ENCODE data around the gene SRL.
"Not testable (repeated sequence)": the region's sequence is repeated elsewhere in the genome, so short reads cannot be mapped to it uniquely, and the experiment has no call there.

SRL gene

GRCh38 chr16:4214215-4214621, 27.7 kb downstream of the SRL start:
- TF ChIP-seq CTCF (IDR thresholded peaks at IDR 0.05; ENCODE audit: low read depth, low read length): no peak
- Histone ChIP-seq H3K4me3 (ENCODE audit: low read depth, low read length) (no peak overlapping the region), H3K9me3 (no peaks in the 10 kb centered on the region), H3K36me3 (no peaks in the 10 kb centered on the region), H3K27me3 (no peaks in the 10 kb centered on the region), H3K4me1 (peaks cover 8% of the 10 kb centered on the region)
- no peak for DNase-seq

- H3K36me3 ChIP-seq: no peaks in the 10 kb centered on the region
- TF ChIP-seq CTCF (IDR thresholded peaks at IDR 0.05; ENCODE audit: low read depth, low read length): no peak
- no peak overlapping the region for H3K4me3 ChIP-seq (ENCODE audit: low read depth, low read length)
- H3K4me1 ChIP-seq: peaks cover 8% of the 10 kb centered on the region
- H3K27me3 ChIP-seq: no peaks in the 10 kb centered on the region
- no peaks in the 10 kb centered on the region for H3K9me3 ChIP-seq
- DNase-seq: no peak
These were observed 28.1 kb downstream of the SRL start for GRCh38 chr16:4213737-4214136.

GRCh38 chr16:4212934-4213296, 29.0 kb downstream of the SRL start:
- no peak for TF ChIP-seq CTCF (IDR thresholded peaks at IDR 0.05; ENCODE audit: low read depth, low read length)
- H3K36me3 ChIP-seq: no peaks in the 10 kb centered on the region
- H3K27me3 ChIP-seq: no peaks in the 10 kb centered on the region
- 0 out of 2 replicates have a peak, but pooled peaks cover 4% of the 10 kb centered on the region for H3K4me1 ChIP-seq
- no peaks in the 10 kb centered on the region for H3K9me3 ChIP-seq
- no peak overlapping the region for H3K4me3 ChIP-seq (ENCODE audit: low read depth, low read length)
- no peak for DNase-seq

GRCh38 chr16:4212211-4212933, 29.5 kb downstream of the SRL start:
- Histone ChIP-seq H3K9me3 (no peaks in the 10 kb centered on the region), H3K4me3 (ENCODE audit: low read depth, low read length) (no peak overlapping the region), H3K27me3 (no peaks in the 10 kb centered on the region), H3K36me3 (no peaks in the 10 kb centered on the region), H3K4me1 (0 out of 2 replicates have a peak, but pooled peaks cover under 1% of the 10 kb centered on the region)
- no peak for DNase-seq
- no peak for TF ChIP-seq CTCF (IDR thresholded peaks at IDR 0.05; ENCODE audit: low read depth, low read length)

GRCh38 chr16:4211445-4212210, 30.3 kb downstream of the SRL start:
- H3K9me3 ChIP-seq; H3K36me3 ChIP-seq; H3K4me1 ChIP-seq; H3K4me3 ChIP-seq (ENCODE audit: low read depth, low read length); H3K27me3 ChIP-seq; DNase-seq: not testable (repeated sequence)

- Histone ChIP-seq H3K4me1 (no peaks in the 10 kb centered on the region), H3K36me3 (no peaks in the 10 kb centered on the region), H3K4me3 (ENCODE audit: low read depth, low read length) (no peak overlapping the region), H3K9me3 (no peaks in the 10 kb centered on the region), H3K27me3 (no peaks in the 10 kb centered on the region)
- TF ChIP-seq CTCF (IDR thresholded peaks at IDR 0.05; ENCODE audit: low read depth, low read length): no peak
- DNase-seq: no peak
These were observed 32.2 kb downstream of the SRL start for GRCh38 chr16:4209666-4210065.

Data from BE2C (cell line).